NCI-H510A treated with DMSO at 0.1 percent for 48 hours (cell line): ENCODE data around the gene ABCA8.
"Not testable (repeated sequence)": the region's sequence is repeated elsewhere in the genome, so short reads cannot be mapped to it uniquely, and the experiment has no call there.

Experiments
- DNase-seq: peaks from one replicate; lab custom pipeline; 2025; lab: John Stamatoyannopoulos, UW

ABCA8 gene

GRCh38 chr17:68824185-68824584 lies 131.0 kb downstream of the ABCA8 start:
- DNase-seq: not testable (repeated sequence)

DNA sequence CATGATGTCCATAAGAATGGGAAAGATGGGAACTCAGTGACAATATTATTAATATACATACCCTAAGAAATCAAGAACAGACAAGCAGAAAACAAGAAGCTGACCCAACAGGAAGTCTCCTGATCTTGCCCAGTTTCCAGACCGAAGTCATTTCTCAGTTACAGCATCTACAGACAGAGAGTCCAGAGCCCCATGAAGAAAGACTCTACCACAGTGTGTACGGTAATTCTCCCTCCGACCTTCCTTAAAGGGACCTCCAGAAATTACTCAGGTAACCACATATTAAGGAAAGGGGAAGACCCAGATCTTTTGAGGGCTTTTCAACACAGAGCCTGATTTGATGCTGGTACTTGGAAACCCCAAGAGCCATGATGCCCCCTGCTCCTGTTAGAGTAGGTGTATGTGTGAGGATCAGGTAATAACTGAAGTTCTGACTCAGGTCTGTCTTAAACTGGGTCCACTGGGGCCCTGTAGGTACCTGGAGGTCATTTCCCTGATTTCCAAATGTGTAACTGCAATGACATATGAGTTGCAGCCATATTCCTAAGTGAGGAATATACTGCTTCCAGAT lies 132.4 kb downstream of the ABCA8 start:
- DNase-seq: no peak

DNA sequence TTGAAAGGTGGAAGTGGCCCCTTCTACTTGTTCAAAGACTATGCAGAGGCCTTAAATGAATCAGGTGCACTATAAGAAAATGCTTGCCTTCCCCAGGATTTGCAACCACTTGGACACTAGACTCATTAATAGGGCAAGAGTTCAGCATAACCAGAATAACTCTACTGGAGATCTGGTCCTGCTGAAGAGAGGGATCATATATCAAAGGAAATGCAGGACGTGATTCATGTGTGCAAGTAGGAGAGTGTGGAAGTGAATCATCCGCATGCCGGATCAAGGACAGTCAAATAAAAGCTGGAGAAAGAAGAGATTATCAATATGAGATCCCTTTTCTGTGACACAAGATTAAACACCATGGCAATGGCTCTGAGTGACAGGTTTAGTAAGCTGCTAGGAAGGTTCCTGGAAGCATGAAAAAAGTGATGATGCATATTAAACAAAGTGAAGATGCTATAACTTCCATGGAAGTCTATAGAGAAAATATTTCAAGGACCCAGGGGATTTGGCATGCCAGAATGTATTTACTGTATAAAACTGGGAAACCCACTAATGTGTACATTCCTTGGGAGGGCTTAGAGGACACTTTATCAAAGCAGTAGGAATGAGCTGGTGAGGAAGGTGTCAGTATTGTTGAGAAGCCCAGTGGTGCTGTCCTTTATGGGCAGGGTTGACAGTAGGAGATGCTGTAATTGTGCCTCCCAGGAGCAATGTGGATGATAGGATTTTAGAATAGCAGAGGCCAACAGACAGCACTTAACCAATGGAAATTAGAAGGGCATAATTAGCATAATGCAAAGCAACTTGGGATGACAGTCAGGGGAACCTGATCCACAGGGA lies 133.1 kb downstream of the ABCA8 start:
- DNase-seq: peak; percentile 76

DNA sequence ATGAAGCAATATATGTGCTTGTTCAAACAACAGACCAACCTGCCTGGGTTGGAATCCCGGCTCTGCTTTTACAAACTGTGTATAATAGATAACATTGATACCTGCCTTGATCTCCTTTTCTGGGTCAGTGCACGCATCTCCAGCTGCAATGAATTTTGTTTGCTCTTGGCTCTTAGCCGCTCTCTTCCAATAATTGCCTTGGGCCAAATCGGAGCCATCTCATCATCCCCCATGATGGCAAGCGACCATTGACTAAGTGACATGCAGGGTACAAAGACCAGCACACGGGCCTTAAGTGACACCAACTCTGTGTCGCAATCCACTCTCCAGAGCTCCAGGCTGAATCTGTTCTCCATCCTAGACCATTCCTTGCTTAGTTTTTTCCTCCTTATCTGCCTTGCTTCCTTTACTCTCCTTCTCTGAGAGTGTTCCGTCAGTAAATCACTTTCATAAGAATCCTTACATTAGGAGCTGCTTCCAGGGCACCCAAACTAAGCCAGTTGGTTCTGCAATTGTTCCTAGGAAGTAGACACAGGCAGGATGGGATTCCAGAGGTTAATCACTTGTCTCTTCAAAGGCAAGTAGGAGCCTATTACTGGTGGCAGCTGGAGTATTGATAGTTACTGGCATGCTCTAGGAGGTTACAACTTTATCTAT lies 134.2 kb downstream of the ABCA8 start:
- DNase-seq: peak; percentile 25

DNA sequence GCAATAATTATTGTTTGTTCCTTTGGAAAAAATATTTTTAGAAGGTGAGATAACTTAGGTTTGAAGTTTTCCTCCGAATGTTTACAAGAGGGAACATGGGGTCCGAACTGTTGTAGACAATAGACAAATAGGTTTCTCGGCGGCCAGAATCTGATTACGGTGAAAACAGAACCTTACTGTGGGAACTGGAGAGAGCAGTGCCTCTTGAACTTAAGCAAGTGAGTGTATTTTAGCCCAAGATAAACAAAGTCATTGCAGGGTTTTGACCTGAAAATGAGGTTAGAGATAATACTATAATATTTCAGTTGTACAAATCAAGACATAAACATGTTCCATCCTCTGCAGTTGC lies 134.7 kb downstream of the ABCA8 start:
- no peak for DNase-seq

DNA sequence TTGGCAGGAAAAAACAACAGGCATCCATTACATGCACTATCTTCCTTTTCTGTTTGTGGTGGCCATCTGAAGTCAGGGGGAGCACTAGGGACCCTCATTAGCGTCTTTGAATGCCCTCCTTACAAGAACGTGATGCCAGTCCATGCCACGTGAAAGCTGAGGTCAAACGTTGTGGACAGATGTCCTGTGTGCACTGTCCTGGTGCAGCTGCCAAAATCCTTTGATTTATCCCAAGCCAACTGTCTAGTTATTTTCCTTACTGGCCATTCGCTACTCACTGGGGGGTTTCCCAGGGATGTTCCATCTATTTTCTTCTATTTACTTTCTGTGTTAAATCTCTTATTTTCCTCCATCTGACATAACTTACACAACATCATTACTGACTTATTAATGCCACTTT lies 135.7 kb downstream of the ABCA8 start:
- DNase-seq: no peak
